Prostate gland (tissue), 2 donors: ENCODE data around the gene MTHFR.
A peak's percentile ranks its signal among the peaks of the same experiment; 100 is the strongest.

Source experiments
- CTCF ChIP-seq, 4 experiments: fragments of 200-600 bp in 2 of 4; fragments of 450-650 bp in 2 of 4; sonication (generic) in 2 of 4; IDR thresholded peaks; 1 replicate in 3 of 4; 2 replicates in 1 of 4; pipeline ENCODE4 v1.5.1; 2016 to 2019; ENCODE audit warnings: antibody characterized with exemption in 4 of 4, mild to moderate bottlenecking in 2 of 4, moderate library complexity in 2 of 4
- POLR2AphosphoS5 ChIP-seq: sonication (generic); formaldehyde crosslinking; IDR thresholded peaks from one replicate; pipeline ENCODE4 v1.6.1; 2017; ENCODE audit warnings: antibody characterized with exemption

DNA sequence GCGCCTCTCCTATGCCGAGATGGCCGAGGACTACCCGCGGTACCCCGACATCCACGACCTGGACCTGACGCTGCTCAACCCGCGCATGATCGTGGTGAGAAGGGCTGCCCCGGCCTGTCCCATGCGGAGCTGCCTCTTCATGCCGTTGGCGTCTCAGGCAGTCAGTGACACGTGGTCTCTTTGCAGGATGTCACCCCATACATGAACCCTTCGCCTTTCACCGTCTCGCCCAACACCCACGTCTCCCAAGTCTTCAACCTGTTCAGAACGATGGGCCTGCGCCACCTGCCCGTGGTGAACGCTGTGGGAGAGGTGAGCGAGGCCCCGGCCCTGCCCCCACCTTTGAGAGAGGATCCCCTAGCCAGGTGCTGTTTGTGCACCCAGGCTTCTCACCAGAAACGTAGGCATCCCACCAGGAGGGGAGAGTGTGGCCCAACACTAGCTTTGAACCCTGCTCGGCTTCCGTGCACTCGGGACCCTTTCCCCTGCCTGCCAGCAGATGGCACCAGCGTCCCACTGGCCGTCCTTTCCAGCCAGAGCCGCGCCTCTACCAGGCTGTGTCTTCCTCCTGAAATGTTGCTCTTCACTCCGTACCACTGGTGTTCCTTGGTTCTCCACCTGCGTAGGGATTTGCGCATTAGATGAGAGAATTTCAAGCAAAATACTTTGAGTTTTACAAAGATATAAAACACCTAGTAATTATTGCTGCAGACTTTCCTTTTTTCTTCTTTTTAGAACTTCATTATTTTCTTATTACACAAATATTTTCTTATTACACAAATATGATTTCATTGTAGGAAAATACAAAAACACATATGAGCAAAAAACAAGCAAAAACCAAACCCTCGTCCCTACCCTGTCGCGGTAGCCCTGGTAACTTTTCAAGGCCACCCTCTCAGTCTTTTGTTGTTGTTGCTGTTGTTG, 32.8 kb upstream of the MTHFR start:
- TF ChIP-seq CTCF (IDR thresholded peaks at IDR 0.05), result peak; percentile 83 to 96 (median 88)
- TF ChIP-seq POLR2AphosphoS5, result peak; percentile 35
